Natural killer cell (primary cell): Measurements from ENCODE around the gene ATP8B1. TPM values are rescaled to one million over a fixed set of nuclear protein-coding genes. Genes with fewer than 3 reads are reported as not detected.

Source experiments
- ATAC-seq, 3 donors: fragments of 150-1000 bp in 2 of 3; fragments of 200-7000 bp in 1 of 3; cut with Tn5 transposase; 1 replicate in 1 of 3; 2 replicates in 2 of 3; pipeline ENCODE4 v1.10.0; 2021; ENCODE audit warnings: mild to moderate bottlenecking in 2 of 3, moderate library complexity in 2 of 3
- DNase-seq, 2 donors: peaks; one replicate each; pipeline versions ENCODE4 v3.0.0 to v3.0.0-alpha.2; 2013 to 2021; ENCODE audit warnings: mixed read lengths in 1 of 2
- H3K27ac ChIP-seq: one replicate; pipeline ENCODE4 v1.5.1; 2013; ENCODE audit warnings: mild to moderate bottlenecking, low read length
- H3K27me3 ChIP-seq: one replicate; pipeline ENCODE4 v1.6.1; 2013; ENCODE audit warnings: low read length; ENCODE audit not compliant: control insufficient read depth, insufficient read depth
- H3K36me3 ChIP-seq: one replicate; pipeline ENCODE4 v1.6.1; 2013; ENCODE audit warnings: low read length; ENCODE audit not compliant: control insufficient read depth, insufficient read depth
- H3K4me1 ChIP-seq: one replicate; pipeline ENCODE4 v1.6.1; 2013; ENCODE audit warnings: low read length; ENCODE audit not compliant: control insufficient read depth, insufficient read depth
- H3K4me3 ChIP-seq: one replicate; pipeline ENCODE4 v1.5.1; 2013; ENCODE audit warnings: low read length
- H3K9me3 ChIP-seq: one replicate; pipeline ENCODE4 v1.6.1; 2013; ENCODE audit warnings: low read length; ENCODE audit not compliant: control insufficient read depth, insufficient read depth
- H3K27ac Mint-ChIP-seq, 2 donors: one replicate each; pipeline ENCODE4 v1.8.0; 2022; ENCODE audit warnings: mild to moderate bottlenecking in 2 of 2, mixed read lengths in 2 of 2, moderate library complexity in 1 of 2
- H3K27me3 Mint-ChIP-seq, 2 donors: one replicate each; pipeline ENCODE4 v1.8.0; 2022; ENCODE audit warnings: low read depth in 2 of 2, mixed read lengths in 2 of 2
- H3K36me3 Mint-ChIP-seq: one replicate; pipeline ENCODE4 v1.8.0; 2022; ENCODE audit warnings: mixed read lengths
- H3K4me1 Mint-ChIP-seq, 2 donors: one replicate each; pipeline ENCODE4 v1.8.0; 2022; ENCODE audit warnings: mixed read lengths in 2 of 2
- H3K4me3 Mint-ChIP-seq: one replicate; pipeline ENCODE4 v1.8.0; 2022; ENCODE audit warnings: mild to moderate bottlenecking, moderate library complexity, mixed read lengths
- H3K9me3 Mint-ChIP-seq, 2 donors: one replicate each; pipeline ENCODE4 v1.8.0; 2022; ENCODE audit warnings: mixed read lengths in 2 of 2
- CTCF ChIP-seq: fragments of 200-600 bp; IDR thresholded peaks from one replicate; pipeline ENCODE4 v1.8.0; 2022; ENCODE audit warnings: antibody characterized with exemption
- WGBS: methylation state at CpG from one replicate; pipeline ENCODE4 v1.1.7; 2013; ENCODE audit warnings: missing lambda C conversion rate; ENCODE audit not compliant: insufficient coverage; 5-methylcytosine and 5-hydroxymethylcytosine counted together
- intact Hi-C: fragments of 100-400 bp; cut with micrococcal nuclease; formaldehyde crosslinking; loops from one replicate; pipeline ENCODE4 v1.14.2; 2022
- total RNA-seq, 4 donors: library from RNA; stranded (reverse); fragments of 120-200 nt in 1 of 4; gene quantifications; one replicate each; pipeline versions ENCODE4 v1.2.3 to v1.2.4, GENCODE V29; 2013 to 2022

Gene ATP8B1
- total RNA-seq, 3 donors from 2014 or later (not counting 1 experiment from before 2014, with no cell fraction given), result not detected

DNA sequence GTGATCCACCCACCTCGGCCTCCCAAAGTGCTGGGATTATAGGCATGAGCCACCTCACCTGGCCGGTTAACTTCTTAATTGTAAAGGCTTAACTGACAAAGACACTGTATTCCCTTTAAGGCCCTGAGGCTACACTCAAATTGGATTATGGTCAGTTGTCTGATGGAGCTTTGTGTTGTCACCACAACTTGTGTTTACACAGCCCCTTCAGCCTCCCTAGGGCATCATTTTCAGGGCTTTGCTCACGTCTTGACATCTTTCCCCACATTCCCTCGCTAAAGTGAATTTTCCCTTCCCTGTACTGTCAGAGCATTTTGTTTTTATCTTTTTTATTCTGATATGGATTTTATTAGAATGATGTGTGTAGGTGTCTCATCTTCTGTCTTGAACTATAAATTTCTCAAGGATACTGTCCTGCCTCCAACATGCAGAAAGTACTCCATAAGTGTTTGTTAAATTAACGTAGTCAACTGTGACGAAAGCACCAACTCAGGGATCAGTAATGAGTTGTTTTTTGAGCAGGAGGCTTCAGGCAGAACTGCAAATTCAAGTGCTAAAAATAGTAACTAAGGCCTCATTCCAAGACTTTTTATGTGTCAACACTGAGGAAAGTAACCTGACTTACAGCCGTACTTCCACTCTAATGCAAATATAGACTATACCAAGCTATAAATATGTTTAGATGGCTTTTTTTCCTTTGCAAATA lies 104.4 kb downstream of the ATP8B1 start:
- TF ChIP-seq CTCF, result no peak
- Mint-ChIP-seq H3K4me3 (no peak overlapping the region), H3K9me3 (no peaks in the 10 kb centered on the region), H3K4me1 (peaks cover 3 to 6% of the 10 kb centered on the region in 2 donors), H3K27ac (no peak overlapping the region), H3K36me3 (no peaks in the 10 kb centered on the region), H3K27me3 (no peaks in the 10 kb centered on the region)
- ATAC-seq (no peak), DNase-seq (no peak)
- no peaks in the 10 kb centered on the region for H3K4me1 ChIP-seq
- intact Hi-C loops, result no loop called here
- H3K4me3 ChIP-seq, result no peak overlapping the region
- H3K27me3 ChIP-seq, result no peaks in the 10 kb centered on the region
- no peaks in the 10 kb centered on the region for H3K9me3 ChIP-seq
- WGBS, result 89% methylated on average over 5 of the region's 7 CpGs
- H3K27ac ChIP-seq, result no peak overlapping the region
- H3K36me3 ChIP-seq, result no peaks in the 10 kb centered on the region

DNA sequence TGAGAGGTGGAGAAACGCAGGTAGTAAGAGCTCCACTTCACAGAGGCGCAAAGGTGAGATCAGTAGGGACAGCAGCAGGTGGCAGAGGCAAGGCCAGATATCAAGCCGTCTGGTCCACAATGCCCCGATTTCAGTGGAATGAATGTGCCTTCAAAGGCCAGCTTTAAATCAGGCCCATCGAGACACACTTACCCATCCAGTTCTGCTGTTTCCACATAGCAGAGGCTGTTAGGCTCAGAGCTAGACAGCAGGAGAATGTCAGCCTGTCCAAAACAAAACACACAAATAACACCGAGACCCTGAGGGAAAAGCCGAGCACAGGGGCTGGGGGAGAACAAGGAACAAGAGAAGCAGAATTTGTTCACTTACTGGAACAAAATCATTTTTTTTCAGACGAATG lies 105.7 kb downstream of the ATP8B1 start:
- TF ChIP-seq CTCF, result no peak
- intact Hi-C loops, result no loop called here
- Histone ChIP-seq H3K27me3 (no peaks in the 10 kb centered on the region), H3K36me3 (no peaks in the 10 kb centered on the region), H3K9me3 (no peaks in the 10 kb centered on the region), H3K4me3 (no peak overlapping the region), H3K4me1 (no peaks in the 10 kb centered on the region), H3K27ac (no peak overlapping the region)
- ATAC-seq, result no peak
- no peaks in the 10 kb centered on the region for H3K9me3 Mint-ChIP-seq
- H3K4me3 Mint-ChIP-seq, result no peak overlapping the region
- H3K36me3 Mint-ChIP-seq, result no peaks in the 10 kb centered on the region
- peaks cover 5 to 8% of the 10 kb centered on the region in 2 donors for H3K4me1 Mint-ChIP-seq
- no peak for DNase-seq
- no peak overlapping the region for H3K27ac Mint-ChIP-seq
- H3K27me3 Mint-ChIP-seq, result no peaks in the 10 kb centered on the region
- 95% methylated on average over 7 of the region's 8 CpGs for WGBS

GRCh38 chr18:57696271-57696670 lies 106.8 kb downstream of the ATP8B1 start:
- ATAC-seq, result no peak
- Mint-ChIP-seq H3K27me3 (no peaks in the 10 kb centered on the region), H3K36me3 (no peaks in the 10 kb centered on the region), H3K27ac (no peak overlapping the region), H3K9me3 (no peaks in the 10 kb centered on the region), H3K4me3 (no peak overlapping the region), H3K4me1 (peaks cover 10 to 13% of the 10 kb centered on the region in 2 donors)
- H3K27ac ChIP-seq, result no peak overlapping the region
- no peaks in the 10 kb centered on the region for H3K36me3 ChIP-seq
- DNase-seq, result no peak
- WGBS, result 97% methylated on average over 8 of the region's 8 CpGs
- no peaks in the 10 kb centered on the region for H3K4me1 ChIP-seq
- TF ChIP-seq CTCF, result no peak
- intact Hi-C loops, result no loop called here
- H3K27me3 ChIP-seq, result no peaks in the 10 kb centered on the region
- no peaks in the 10 kb centered on the region for H3K9me3 ChIP-seq
- no peak overlapping the region for H3K4me3 ChIP-seq

- Histone ChIP-seq H3K27ac (no peak overlapping the region), H3K4me3 (no peak overlapping the region), H3K4me1 (no peaks in the 10 kb centered on the region), H3K36me3 (no peaks in the 10 kb centered on the region), H3K9me3 (no peaks in the 10 kb centered on the region), H3K27me3 (no peaks in the 10 kb centered on the region)
- TF ChIP-seq CTCF, result no peak
- Mint-ChIP-seq H3K27me3 (no peaks in the 10 kb centered on the region), H3K27ac (no peak overlapping the region), H3K36me3 (no peaks in the 10 kb centered on the region), H3K4me1 (peaks cover 21 to 24% of the 10 kb centered on the region in 2 donors), H3K9me3 (no peaks in the 10 kb centered on the region), H3K4me3 (no peak overlapping the region)
- intact Hi-C loops, result no loop called here
- no peak for DNase-seq
- WGBS, result 100% methylated on average over 2 of the region's 3 CpGs
- ATAC-seq, result no peak
These were observed 111.8 kb downstream of the ATP8B1 start for GRCh38 chr18:57691363-57691762.
